Measurements from ENCODE around the gene DCDC2C. TPM values are rescaled to one million over a fixed set of nuclear protein-coding genes. Genes with fewer than 3 reads are reported as not detected.

Gene DCDC2C
- polyA plus RNA-seq, 1 of the 3 experiments (the other 2 are of a cell fraction) = not detected

DNA sequence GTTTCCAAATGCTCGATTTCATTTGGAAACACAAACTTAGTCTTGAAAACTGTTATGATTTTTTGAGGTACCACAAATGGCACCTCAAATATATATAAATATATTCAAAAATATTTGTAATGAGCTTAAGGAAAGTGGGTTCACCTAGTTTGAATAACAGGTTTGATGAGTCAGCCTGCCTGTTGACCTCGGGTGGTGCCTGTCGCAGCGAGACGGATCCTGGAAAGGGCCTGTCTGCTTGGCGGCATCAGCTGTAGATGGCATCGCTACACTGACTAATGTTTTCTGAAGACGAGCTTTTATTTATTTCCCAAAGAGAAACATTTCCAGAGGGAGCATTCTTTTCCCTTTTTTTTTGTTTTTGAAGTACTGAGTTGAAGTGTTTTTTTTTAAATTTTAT is 38.5 kb upstream of the DCDC2C start:
- no peaks in the 10 kb centered on the region for H3K9me3 ChIP-seq
- TF ChIP-seq, protein P1, sequence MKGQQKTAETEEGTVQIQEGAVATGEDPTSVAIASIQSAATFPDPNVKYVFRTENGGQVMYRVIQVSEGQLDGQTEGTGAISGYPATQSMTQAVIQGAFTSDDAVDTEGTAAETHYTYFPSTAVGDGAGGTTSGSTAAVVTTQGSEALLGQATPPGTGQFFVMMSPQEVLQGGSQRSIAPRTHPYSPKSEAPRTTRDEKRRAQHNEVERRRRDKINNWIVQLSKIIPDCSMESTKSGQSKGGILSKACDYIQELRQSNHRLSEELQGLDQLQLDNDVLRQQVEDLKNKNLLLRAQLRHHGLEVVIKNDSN (IDR thresholded peaks at IDR 0.05; ENCODE audit: borderline replicate concordance, low read depth) = no peak
- TF ChIP-seq, protein P2, sequence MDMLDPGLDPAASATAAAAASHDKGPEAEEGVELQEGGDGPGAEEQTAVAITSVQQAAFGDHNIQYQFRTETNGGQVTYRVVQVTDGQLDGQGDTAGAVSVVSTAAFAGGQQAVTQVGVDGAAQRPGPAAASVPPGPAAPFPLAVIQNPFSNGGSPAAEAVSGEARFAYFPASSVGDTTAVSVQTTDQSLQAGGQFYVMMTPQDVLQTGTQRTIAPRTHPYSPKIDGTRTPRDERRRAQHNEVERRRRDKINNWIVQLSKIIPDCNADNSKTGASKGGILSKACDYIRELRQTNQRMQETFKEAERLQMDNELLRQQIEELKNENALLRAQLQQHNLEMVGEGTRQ (IDR thresholded peaks at IDR 0.05; ENCODE audit: borderline replicate concordance, low read depth, low read length) = no peak
- TF ChIP-seq NRF1 (IDR thresholded peaks at IDR 0.05; ENCODE audit: low read depth, low read length) (no peak), EP300 (IDR thresholded peaks at IDR 0.05; ENCODE audit: borderline replicate concordance in 1 of 2, low read depth in 1 of 2, low read length in 1 of 2) (no peak), MEF2A (IDR thresholded peaks at IDR 0.05; ENCODE audit: borderline replicate concordance, low read depth) (no peak), RFX5 (IDR thresholded peaks at IDR 0.05; ENCODE audit: low read length) (no peak), POLR2AphosphoS5 (IDR thresholded peaks at IDR 0.05; ENCODE audit: low read depth, low read length) (no peak)
- TF ChIP-seq, protein P3, sequence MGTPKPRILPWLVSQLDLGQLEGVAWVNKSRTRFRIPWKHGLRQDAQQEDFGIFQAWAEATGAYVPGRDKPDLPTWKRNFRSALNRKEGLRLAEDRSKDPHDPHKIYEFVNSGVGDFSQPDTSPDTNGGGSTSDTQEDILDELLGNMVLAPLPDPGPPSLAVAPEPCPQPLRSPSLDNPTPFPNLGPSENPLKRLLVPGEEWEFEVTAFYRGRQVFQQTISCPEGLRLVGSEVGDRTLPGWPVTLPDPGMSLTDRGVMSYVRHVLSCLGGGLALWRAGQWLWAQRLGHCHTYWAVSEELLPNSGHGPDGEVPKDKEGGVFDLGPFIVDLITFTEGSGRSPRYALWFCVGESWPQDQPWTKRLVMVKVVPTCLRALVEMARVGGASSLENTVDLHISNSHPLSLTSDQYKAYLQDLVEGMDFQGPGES (IDR thresholded peaks at IDR 0.05; ENCODE audit: low read depth, low read length) = no peak
- TF ChIP-seq, protein P4, sequence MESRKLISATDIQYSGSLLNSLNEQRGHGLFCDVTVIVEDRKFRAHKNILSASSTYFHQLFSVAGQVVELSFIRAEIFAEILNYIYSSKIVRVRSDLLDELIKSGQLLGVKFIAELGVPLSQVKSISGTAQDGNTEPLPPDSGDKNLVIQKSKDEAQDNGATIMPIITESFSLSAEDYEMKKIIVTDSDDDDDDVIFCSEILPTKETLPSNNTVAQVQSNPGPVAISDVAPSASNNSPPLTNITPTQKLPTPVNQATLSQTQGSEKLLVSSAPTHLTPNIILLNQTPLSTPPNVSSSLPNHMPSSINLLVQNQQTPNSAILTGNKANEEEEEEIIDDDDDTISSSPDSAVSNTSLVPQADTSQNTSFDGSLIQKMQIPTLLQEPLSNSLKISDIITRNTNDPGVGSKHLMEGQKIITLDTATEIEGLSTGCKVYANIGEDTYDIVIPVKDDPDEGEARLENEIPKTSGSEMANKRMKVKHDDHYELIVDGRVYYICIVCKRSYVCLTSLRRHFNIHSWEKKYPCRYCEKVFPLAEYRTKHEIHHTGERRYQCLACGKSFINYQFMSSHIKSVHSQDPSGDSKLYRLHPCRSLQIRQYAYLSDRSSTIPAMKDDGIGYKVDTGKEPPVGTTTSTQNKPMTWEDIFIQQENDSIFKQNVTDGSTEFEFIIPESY (IDR thresholded peaks at IDR 0.05; ENCODE audit: borderline replicate concordance, low read depth) = no peak
- no peaks in the 10 kb centered on the region for H3F3A ChIP-seq (replicated peaks; ENCODE audit: insufficient read depth)
- no peak overlapping the region for H3K4me2 ChIP-seq
- H3K36me3 ChIP-seq (replicated peaks in 1 of 2; ENCODE audit: control insufficient read depth in 1 of 2, insufficient read depth in 2 of 2, low read length in 1 of 2) = no peaks in the 10 kb centered on the region
- peaks cover 0 to 8% of the 10 kb centered on the region in 2 experiments; a peak in 1 of 4 replicates for H3K4me1 ChIP-seq (ENCODE audit: control insufficient read depth in 1 of 2, insufficient read depth in 2 of 2, low read depth in 1 of 2, low read length in 1 of 2)
- H3K9me2 ChIP-seq = no peaks in the 10 kb centered on the region
- POLR2A ChIA-PET = no interaction called here
- no peak overlapping the region for H3K4me3 ChIP-seq (ENCODE audit: low read depth in 2 of 2, low read length in 1 of 2)
- CTCF ChIA-PET = no interaction called here
- H4K20me1 ChIP-seq (ENCODE audit: insufficient read depth) = no peaks in the 10 kb centered on the region
- no peak overlapping the region for H3K27ac ChIP-seq (ENCODE audit: low read depth in 2 of 2, low read length in 1 of 2)
- H3K27me3 ChIP-seq (ENCODE audit: insufficient read depth) = no peaks in the 10 kb centered on the region
- no peak overlapping the region for H3K9ac ChIP-seq
- no peak overlapping the region for H2AFZ ChIP-seq (ENCODE audit: low read depth)
- 70% methylated on average over 8 of the region's 8 CpGs for WGBS (ENCODE audit: low lambda C conversion rate)
- no peaks in the 10 kb centered on the region for H3K79me2 ChIP-seq (ENCODE audit: insufficient read depth)
- no peak for DNase-seq

DNA sequence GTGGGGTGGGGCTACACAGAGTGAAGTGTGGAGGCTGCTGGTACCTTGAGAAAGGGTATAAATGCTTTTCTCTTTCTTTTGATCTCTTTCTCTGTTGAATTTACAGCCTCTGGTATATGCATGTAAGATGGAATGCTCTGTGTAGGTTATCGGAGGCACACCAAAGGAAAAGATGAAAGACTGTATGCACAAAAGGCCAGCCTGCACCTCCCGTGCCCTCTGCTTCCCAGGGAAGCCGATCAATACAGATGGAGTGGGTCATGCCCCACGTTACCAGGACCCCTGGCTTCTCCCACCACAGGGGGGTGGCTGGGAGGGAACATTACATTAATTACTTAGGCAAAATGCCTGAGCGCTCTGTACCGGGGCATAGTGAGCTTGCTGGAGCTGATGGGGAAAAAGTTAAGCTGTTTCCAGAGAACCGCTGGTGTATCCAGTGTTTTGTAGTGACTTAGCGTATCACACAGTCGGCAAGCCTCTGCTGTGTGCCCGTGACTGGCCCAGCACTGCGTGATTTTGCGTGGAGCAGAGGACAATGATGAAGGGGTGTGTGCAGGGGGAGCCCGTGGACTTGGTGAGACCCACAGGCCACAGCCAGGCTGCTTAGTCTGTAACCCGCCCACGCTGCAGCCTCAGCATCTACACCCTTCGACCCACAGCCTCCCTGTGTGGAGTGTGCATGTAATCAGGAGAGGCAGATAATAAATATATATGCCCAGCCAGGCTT is 37.3 kb upstream of the DCDC2C start:
- Histone ChIP-seq H3K4me2 (no peak overlapping the region), H3K27ac (ENCODE audit: low read depth in 2 of 2, low read length in 1 of 2) (no peak overlapping the region), H3K9ac (no peak overlapping the region), H3K36me3 (replicated peaks in 1 of 2; ENCODE audit: control insufficient read depth in 1 of 2, insufficient read depth in 2 of 2, low read length in 1 of 2) (no peaks in the 10 kb centered on the region), H3K79me2 (ENCODE audit: insufficient read depth) (no peaks in the 10 kb centered on the region), H3K27me3 (ENCODE audit: insufficient read depth) (no peaks in the 10 kb centered on the region), H3F3A (replicated peaks; ENCODE audit: insufficient read depth) (no peaks in the 10 kb centered on the region), H4K20me1 (ENCODE audit: insufficient read depth) (no peaks in the 10 kb centered on the region), H3K9me2 (no peaks in the 10 kb centered on the region), H3K4me1 (ENCODE audit: control insufficient read depth in 1 of 2, insufficient read depth in 2 of 2, low read depth in 1 of 2, low read length in 1 of 2) (peaks cover 0 to 8% of the 10 kb centered on the region in 2 experiments; a peak in 1 of 4 replicates), H2AFZ (ENCODE audit: low read depth) (no peak overlapping the region), H3K4me3 (ENCODE audit: low read depth in 2 of 2, low read length in 1 of 2) (no peak overlapping the region), H3K9me3 (no peaks in the 10 kb centered on the region)
- TF ChIP-seq RCOR1 (IDR thresholded peaks at IDR 0.05; ENCODE audit: low read length) (no peak), ELF1 (IDR thresholded peaks at IDR 0.05) (no peak), FOSL2 (IDR thresholded peaks at IDR 0.05; ENCODE audit: borderline replicate concordance, low read depth) (no peak), GABPA (IDR thresholded peaks at IDR 0.05; ENCODE audit: low read depth) (no peak), POLR2AphosphoS5 (IDR thresholded peaks at IDR 0.05; ENCODE audit: low read depth, low read length) (no peak), CHD2 (IDR thresholded peaks at IDR 0.05; ENCODE audit: low read length, partially characterized antibody) (no peak)
- TF ChIP-seq, protein P5, sequence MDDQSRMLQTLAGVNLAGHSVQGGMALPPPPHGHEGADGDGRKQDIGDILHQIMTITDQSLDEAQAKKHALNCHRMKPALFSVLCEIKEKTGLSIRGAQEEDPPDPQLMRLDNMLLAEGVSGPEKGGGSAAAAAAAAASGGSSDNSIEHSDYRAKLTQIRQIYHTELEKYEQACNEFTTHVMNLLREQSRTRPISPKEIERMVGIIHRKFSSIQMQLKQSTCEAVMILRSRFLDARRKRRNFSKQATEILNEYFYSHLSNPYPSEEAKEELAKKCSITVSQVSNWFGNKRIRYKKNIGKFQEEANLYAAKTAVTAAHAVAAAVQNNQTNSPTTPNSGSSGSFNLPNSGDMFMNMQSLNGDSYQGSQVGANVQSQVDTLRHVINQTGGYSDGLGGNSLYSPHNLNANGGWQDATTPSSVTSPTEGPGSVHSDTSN (IDR thresholded peaks at IDR 0.05) = no peak
- TF ChIP-seq, protein P1 (IDR thresholded peaks at IDR 0.05; ENCODE audit: borderline replicate concordance, low read depth) = no peak
- ChIA-PET CTCF (interaction anchor here (1.3 to 1.5 kb wide), 2 partner anchors 12 to 161 kb away, joined by 3 read pairs; no protein-coding TSS in a partner anchor), POLR2A (no interaction called here)
- DNase-seq = no peak
- 70% methylated on average over 16 of the region's 16 CpGs for WGBS (ENCODE audit: low lambda C conversion rate)
